ENCODE results near the gene PDE9A. TPM values are rescaled to one million over a fixed set of nuclear protein-coding genes. Genes with fewer than 3 reads are reported as not detected.

The PDE9A gene
- total and polyA plus RNA-seq, 2 of the 4 experiments (the other 2 are of a cell fraction): 0.89 to 0.90 TPM

- Histone ChIP-seq H3K9ac (ENCODE audit: low read depth, low read length) (no peak overlapping the region), H2AFZ (replicated peaks; ENCODE audit: low read length, poor library complexity) (no peak overlapping the region), H3K79me1 (ENCODE audit: low read depth in 1 of 2, low read length in 2 of 2) (no peaks in the 10 kb centered on the region), H3K4me2 (ENCODE audit: low read depth, low read length) (no peak overlapping the region), H4K20me1 (ENCODE audit: insufficient read depth, low read length) (no peaks in the 10 kb centered on the region; the same call in 1 of the 2 replicates), H4K8ac (ENCODE audit: low read depth in 2 of 2, low read length in 2 of 2) (no peak overlapping the region), H3K18ac (ENCODE audit: low read depth, low read length) (no peak overlapping the region), H3K9me1 (ENCODE audit: insufficient read depth, low read length) (no peaks in the 10 kb centered on the region), H4K5ac (ENCODE audit: low read depth, low read length) (no peak overlapping the region), H3K36me3 (ENCODE audit: control insufficient read depth, insufficient read depth, low read length) (no peaks in the 10 kb centered on the region), H2BK20ac (ENCODE audit: low read depth, low read length) (no peak overlapping the region), H3K4ac (ENCODE audit: low read depth, low read length) (no peak overlapping the region), H3K23ac (ENCODE audit: low read depth, low read length) (no peak overlapping the region), H3K9me3 (ENCODE audit: control insufficient read depth, insufficient read depth, low read length) (no peaks in the 10 kb centered on the region), H3K56ac (ENCODE audit: extremely low read depth, insufficient read depth, low read length) (no peak overlapping the region), H3K27ac (ENCODE audit: insufficient read depth, low read length) (no peak overlapping the region), H4K91ac (ENCODE audit: insufficient read depth, low read depth, low read length) (no peak overlapping the region), H3K27me3 (ENCODE audit: control insufficient read depth, insufficient read depth, low read length) (0 out of 2 replicates have a peak, but pooled peaks cover 2% of the 10 kb centered on the region), H2AK9ac (replicated peaks; ENCODE audit: low read depth, low read length, poor library complexity) (no peak overlapping the region), H2AK5ac (ENCODE audit: low read depth, low read length) (no peak overlapping the region), H2BK120ac (ENCODE audit: low read depth, low read length) (no peak overlapping the region), H3K14ac (replicated peaks; ENCODE audit: low read depth, low read length) (no peak overlapping the region), H3K4me1 (ENCODE audit: control insufficient read depth, insufficient read depth, low read length) (no peaks in the 10 kb centered on the region), H3K4me3 (ENCODE audit: insufficient read depth, low read depth, low read length) (no peak overlapping the region), H2BK15ac (ENCODE audit: low read depth, low read length) (no peak overlapping the region), H2BK5ac (ENCODE audit: low read depth, low read length, poor library complexity, severe bottlenecking) (no peak overlapping the region)
- BruUV-seq (replicated peaks): no TSS peak
- WGBS, 2 experiments (ENCODE audit: extremely low coverage in 2 of 2, insufficient read length in 1 of 2): 81% methylated on average over 16 of the region's 23 CpGs; no CpG with 5 or more reads in 1 of the 2 experiments
- ATAC-seq (ENCODE audit: low read depth) (no peak), DNase-seq (no peak)
- POLR2A ChIA-PET (ENCODE audit: unreplicated experiment): no interaction called here
- CTCF ChIA-PET: no interaction called here
- in situ Hi-C loops (cut with MboI; ENCODE audit: low sequenced_read_pairs): loop anchor here (25.0 kb wide), 1 partner anchor 102 kb away; no protein-coding TSS in a partner anchor
- TF ChIP-seq CEBPB (IDR thresholded peaks at IDR 0.05; ENCODE audit: low read depth, low read length): no peak
- TF ChIP-seq MAFK (IDR thresholded peaks at IDR 0.05; ENCODE audit: low read depth, low read length): no peak
- no peak for TF ChIP-seq ELK1 (IDR thresholded peaks at IDR 0.05; ENCODE audit: borderline replicate concordance, low read depth, low read length)
- TF ChIP-seq RFX5 (IDR thresholded peaks at IDR 0.05; ENCODE audit: low read depth, low read length): no peak
- TF ChIP-seq MXI1 (IDR thresholded peaks at IDR 0.05; ENCODE audit: borderline replicate concordance, low read depth, low read length): no peak
- no peak for TF ChIP-seq RAD21 (IDR thresholded peaks at IDR 0.05; ENCODE audit: low read length)
- no peak for TF ChIP-seq MAZ (IDR thresholded peaks at IDR 0.05; ENCODE audit: borderline replicate concordance, low read depth, low read length)
- no peak for TF ChIP-seq CHD1 (IDR thresholded peaks at IDR 0.05; ENCODE audit: low read depth, low read length)
- no peak for TF ChIP-seq USF2 (IDR thresholded peaks at IDR 0.05; ENCODE audit: low read depth, low read length)
- no peak for TF ChIP-seq BHLHE40 (IDR thresholded peaks at IDR 0.05; ENCODE audit: low read depth, low read length)
- TF ChIP-seq SMC3 (IDR thresholded peaks at IDR 0.05; ENCODE audit: low read depth, low read length): no peak
- no peak for TF ChIP-seq FOS (IDR thresholded peaks at IDR 0.05; ENCODE audit: low read depth, low read length)
- no peak for TF ChIP-seq RCOR1 (IDR thresholded peaks at IDR 0.05; ENCODE audit: insufficient replicate concordance, low read length)
- no peak for TF ChIP-seq NFE2L2 (IDR thresholded peaks at IDR 0.05; ENCODE audit: low read depth, low read length)
- TF ChIP-seq POLR2A (IDR thresholded peaks at IDR 0.05; ENCODE audit: low read depth, low read length): no peak
- dilution Hi-C loops (cut with HindIII; ENCODE audit: low sequenced_read_pairs, unreplicated experiment): no loop called here
- intact Hi-C loops (cut with micrococcal nuclease): no loop called here
These were observed 107.0 kb downstream of the PDE9A start for GRCh38 chr21:42760361-42760950.
